Activated naive CD8-positive, alpha-beta T cell treated with anti-CD3 and anti-CD28 coated beads, Interleukin-2, amount 50 U/mL, for 24 hours (primary cell): Measurements from ENCODE around the gene RHEBL1.

Source experiments
- ATAC-seq: fragments of 150-1000 bp; cut with Tn5 transposase; one replicate; pipeline ENCODE4 v1.10.0; 2021
- DNase-seq: peaks from one replicate; pipeline ENCODE4 v3.0.0; 2021
- H3K27ac Mint-ChIP-seq: one replicate; pipeline ENCODE4 v1.8.0; 2021; ENCODE audit warnings: mild to moderate bottlenecking, mixed read lengths
- H3K27me3 Mint-ChIP-seq: one replicate; pipeline ENCODE4 v1.8.0; 2021; ENCODE audit warnings: mixed read lengths
- H3K36me3 Mint-ChIP-seq: one replicate; pipeline ENCODE4 v1.8.0; 2021; ENCODE audit warnings: low read depth, mixed read lengths
- H3K4me1 Mint-ChIP-seq: one replicate; pipeline ENCODE4 v1.8.0; 2021; ENCODE audit warnings: mixed read lengths
- H3K4me3 Mint-ChIP-seq: one replicate; pipeline ENCODE4 v1.8.0; 2021; ENCODE audit warnings: mild to moderate bottlenecking, moderate library complexity, mixed read lengths
- H3K9me3 Mint-ChIP-seq: one replicate; pipeline ENCODE4 v1.8.0; 2021; ENCODE audit warnings: mixed read lengths

RHEBL1 gene

GRCh38 chr12:49069507-49070346, at the start of gene RHEBL1:
Gene RHEBL1, minus strand, starts transcription at chr12:49069979. Its CDS starts 194 bp downstream, at chr12:49069785.
- peak within 1 kb of the TSS; percentile 88 for H3K27ac Mint-ChIP-seq
- ATAC-seq (peak; percentile 99), DNase-seq (peak; percentile 99)
- H3K9me3 Mint-ChIP-seq = no peaks in the 10 kb centered on the region
- peak within 1 kb of the TSS; percentile 95 for H3K4me3 Mint-ChIP-seq
- H3K27me3 Mint-ChIP-seq = no peaks in the 10 kb centered on the region
- peaks cover 7% of the 10 kb centered on the region for H3K36me3 Mint-ChIP-seq
- H3K4me1 Mint-ChIP-seq = peaks cover 21% of the 10 kb centered on the region

- H3K27me3 Mint-ChIP-seq = no peaks in the 10 kb centered on the region
- H3K4me3 Mint-ChIP-seq = peak overlapping the region; percentile 91
- peaks cover 28% of the 10 kb centered on the region for H3K4me1 Mint-ChIP-seq
- peaks cover 4% of the 10 kb centered on the region for H3K36me3 Mint-ChIP-seq
- ATAC-seq (peak; percentile 2), DNase-seq (no peak)
- no peaks in the 10 kb centered on the region for H3K9me3 Mint-ChIP-seq
- H3K27ac Mint-ChIP-seq = peak overlapping the region; percentile 89
Measured at GRCh38 chr12:49111206-49111605, 41.4 kb upstream of the RHEBL1 start.

- peak within 1 kb of the TSS; percentile 89 for H3K27ac Mint-ChIP-seq
- ATAC-seq = peak; percentile 99
- H3K27me3 Mint-ChIP-seq = no peaks in the 10 kb centered on the region
- peaks cover 28% of the 10 kb centered on the region for H3K4me1 Mint-ChIP-seq
- no peaks in the 10 kb centered on the region for H3K9me3 Mint-ChIP-seq
- DNase-seq = peak; percentile 94
- H3K4me3 Mint-ChIP-seq = peak within 1 kb of the TSS; percentile 91
- H3K36me3 Mint-ChIP-seq = peaks cover 4% of the 10 kb centered on the region
Measured at GRCh38 chr12:49110464-49111155, 40.8 kb upstream of the RHEBL1 start, which contains the start of gene LMBR1L. Gene LMBR1L, minus strand, starts transcription at chr12:49110847. Its CDS starts 292 bp downstream, at chr12:49110555.

GRCh38 chr12:49109641-49110463, 40.1 kb upstream of the RHEBL1 start:
- H3K4me3 Mint-ChIP-seq = peak overlapping the region; percentile 91
- H3K9me3 Mint-ChIP-seq = no peaks in the 10 kb centered on the region
- peaks cover 28% of the 10 kb centered on the region for H3K4me1 Mint-ChIP-seq
- H3K27ac Mint-ChIP-seq = peak overlapping the region; percentile 89
- no peak for ATAC-seq
- no peaks in the 10 kb centered on the region for H3K27me3 Mint-ChIP-seq
- DNase-seq = no peak
- H3K36me3 Mint-ChIP-seq = peaks cover 4% of the 10 kb centered on the region

GRCh38 chr12:49108958-49109404, 39.2 kb upstream of the RHEBL1 start:
- Mint-ChIP-seq H3K4me1 (peaks cover 28% of the 10 kb centered on the region), H3K9me3 (no peaks in the 10 kb centered on the region), H3K27ac (no peak overlapping the region), H3K27me3 (no peaks in the 10 kb centered on the region), H3K4me3 (peak overlapping the region; percentile 91), H3K36me3 (peaks cover 4% of the 10 kb centered on the region)
- no peak for ATAC-seq
- no peak for DNase-seq

GRCh38 chr12:49105504-49106084, 35.8 kb upstream of the RHEBL1 start:
- H3K4me3 Mint-ChIP-seq = no peak overlapping the region
- no peaks in the 10 kb centered on the region for H3K9me3 Mint-ChIP-seq
- peaks cover 4% of the 10 kb centered on the region for H3K36me3 Mint-ChIP-seq
- H3K27ac Mint-ChIP-seq = no peak overlapping the region
- H3K4me1 Mint-ChIP-seq = peaks cover 22% of the 10 kb centered on the region
- H3K27me3 Mint-ChIP-seq = no peaks in the 10 kb centered on the region
- no peak for DNase-seq
- ATAC-seq = no peak

GRCh38 chr12:49104822-49105221, 35.0 kb upstream of the RHEBL1 start:
- H3K4me3 Mint-ChIP-seq = no peak overlapping the region
- no peak overlapping the region for H3K27ac Mint-ChIP-seq
- peaks cover 18% of the 10 kb centered on the region for H3K4me1 Mint-ChIP-seq
- no peaks in the 10 kb centered on the region for H3K27me3 Mint-ChIP-seq
- no peaks in the 10 kb centered on the region for H3K9me3 Mint-ChIP-seq
- peaks cover 4% of the 10 kb centered on the region for H3K36me3 Mint-ChIP-seq
- ATAC-seq = no peak
- no peak for DNase-seq

- Mint-ChIP-seq H3K4me3 (no peak overlapping the region), H3K27ac (no peak overlapping the region), H3K9me3 (no peaks in the 10 kb centered on the region), H3K36me3 (peaks cover 5% of the 10 kb centered on the region), H3K27me3 (peaks cover 4% of the 10 kb centered on the region), H3K4me1 (no peaks in the 10 kb centered on the region)
- DNase-seq (no peak), ATAC-seq (no peak)
Measured at GRCh38 chr12:49100380-49100779, 30.6 kb upstream of the RHEBL1 start.

GRCh38 chr12:49098703-49099102, 28.9 kb upstream of the RHEBL1 start:
- no peaks in the 10 kb centered on the region for H3K9me3 Mint-ChIP-seq
- H3K4me1 Mint-ChIP-seq = peaks cover 7% of the 10 kb centered on the region
- H3K4me3 Mint-ChIP-seq = no peak overlapping the region
- H3K36me3 Mint-ChIP-seq = peaks cover 5% of the 10 kb centered on the region
- DNase-seq (no peak), ATAC-seq (no peak)
- H3K27ac Mint-ChIP-seq = no peak overlapping the region
- peaks cover 16% of the 10 kb centered on the region for H3K27me3 Mint-ChIP-seq

- DNase-seq = peak; percentile 72
- peaks cover 5% of the 10 kb centered on the region for H3K36me3 Mint-ChIP-seq
Measured at GRCh38 chr12:49098035-49098451, 28.3 kb upstream of the RHEBL1 start.

GRCh38 chr12:49097381-49097780, 27.6 kb upstream of the RHEBL1 start:
- no peak for ATAC-seq
- H3K27me3 Mint-ChIP-seq = peaks cover 28% of the 10 kb centered on the region
- no peak overlapping the region for H3K4me3 Mint-ChIP-seq
- H3K9me3 Mint-ChIP-seq = no peaks in the 10 kb centered on the region
- no peak for DNase-seq
- H3K27ac Mint-ChIP-seq = no peak overlapping the region
- peaks cover 16% of the 10 kb centered on the region for H3K4me1 Mint-ChIP-seq
- H3K36me3 Mint-ChIP-seq = peaks cover 5% of the 10 kb centered on the region

More at GRCh38 chr12:49098035-49098451, 28.3 kb upstream of the RHEBL1 start:
- peaks cover 12% of the 10 kb centered on the region for H3K4me1 Mint-ChIP-seq
- ATAC-seq = peak; percentile 45
- H3K4me3 Mint-ChIP-seq = no peak overlapping the region
- no peak overlapping the region for H3K27ac Mint-ChIP-seq
- H3K27me3 Mint-ChIP-seq = peaks cover 22% of the 10 kb centered on the region
- no peaks in the 10 kb centered on the region for H3K9me3 Mint-ChIP-seq

GRCh38 chr12:49094975-49095365, 25.2 kb upstream of the RHEBL1 start:
- Mint-ChIP-seq H3K4me3 (no peak overlapping the region), H3K27me3 (peaks cover 51% of the 10 kb centered on the region), H3K9me3 (no peaks in the 10 kb centered on the region), H3K27ac (no peak overlapping the region), H3K4me1 (peaks cover 37% of the 10 kb centered on the region), H3K36me3 (peaks cover 5% of the 10 kb centered on the region)
- ATAC-seq = no peak
- DNase-seq = no peak

- H3K4me1 Mint-ChIP-seq = peaks cover 41% of the 10 kb centered on the region
- H3K4me3 Mint-ChIP-seq = peak within 1 kb of the TSS; percentile 29
- peaks cover 5% of the 10 kb centered on the region for H3K36me3 Mint-ChIP-seq
- H3K9me3 Mint-ChIP-seq = no peaks in the 10 kb centered on the region
- no peak within 1 kb of the TSS for H3K27ac Mint-ChIP-seq
- ATAC-seq = no peak
- H3K27me3 Mint-ChIP-seq = peaks cover 54% of the 10 kb centered on the region
- no peak for DNase-seq
Measured at GRCh38 chr12:49094160-49094974, 24.6 kb upstream of the RHEBL1 start, which contains the start of gene DHH. Gene DHH, minus strand, starts transcription at chr12:49094801. Its CDS starts 289 bp downstream, at chr12:49094512.
